SK-N-MC (cell line): Measurements from ENCODE around the gene SENP2.

Source experiments
- DNase-seq: peaks from one replicate; pipeline ENCODE4 v3.0.0-alpha.2; 2011; ENCODE audit warnings: low read depth, low spot score
- H3K27ac ChIP-seq: fragments of 200-600 bp; sonication (generic); 2 replicates; pipeline ENCODE4 v1.5.1; 2016; ENCODE audit warnings: mixed run types
- H3K36me3 ChIP-seq: fragments of 200-600 bp; sonication (generic); 2 replicates; pipeline ENCODE4 v1.6.1; 2017; ENCODE audit warnings: antibody characterized with exemption, low read length, mixed read lengths; ENCODE audit not compliant: insufficient read depth
- H3K4me3 ChIP-seq: fragments of 200-600 bp; sonication (generic); 2 replicates; pipeline ENCODE4 v1.5.1; 2016
- H3K9ac ChIP-seq: fragments of 200-600 bp; sonication (generic); 2 replicates; pipeline ENCODE4 v1.8.0; 2017; ENCODE audit warnings: mixed run types, mixed read lengths; ENCODE audit not compliant: insufficient read length
- H3K9me3 ChIP-seq: fragments of 200-600 bp; sonication (generic); 2 replicates; pipeline ENCODE4 v1.6.1; 2017; ENCODE audit warnings: low read depth, mild to moderate bottlenecking, antibody characterized with exemption, low read length, moderate library complexity, mixed read lengths
- EZH2 ChIP-seq: fragments of 200-600 bp; sonication (generic); IDR thresholded peaks from one replicate; pipeline ENCODE4 v1.6.1; 2017; ENCODE audit warnings: antibody characterized with exemption
- FOXP2 ChIP-seq: optimal IDR thresholded peaks from 2 replicates; pipeline ENCODE3; 2011; ENCODE audit warnings: mild to moderate bottlenecking, moderate library complexity; ENCODE audit not compliant: insufficient read depth; ENCODE audit errors: extremely low read length, control extremely low read depth
- POLR2AphosphoS5 ChIP-seq: IDR thresholded peaks from 2 replicates; pipeline ENCODE4 v1.6.1; 2012; ENCODE audit warnings: mild to moderate bottlenecking, low read depth, low read length, borderline replicate concordance

Gene SENP2

DNA sequence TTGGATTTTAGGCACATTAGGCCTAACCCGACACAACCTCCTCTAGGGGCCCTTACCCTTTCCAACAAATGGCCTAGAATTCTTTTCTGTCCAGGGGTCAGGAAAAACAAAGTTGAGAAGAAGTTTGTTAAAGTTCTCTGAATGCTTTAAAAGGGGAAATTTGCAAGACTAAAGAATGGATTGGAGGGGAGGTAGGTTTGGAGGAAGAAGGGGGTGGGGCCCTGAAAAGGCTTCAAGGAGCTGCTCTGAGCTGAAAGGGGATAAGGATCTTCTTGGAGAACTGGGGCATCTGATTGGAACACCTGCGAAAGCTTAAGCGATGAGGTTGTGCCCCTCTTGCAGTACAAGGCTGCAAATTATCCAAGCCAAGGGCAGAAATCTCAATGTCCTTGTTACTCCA lies 3.9 kb upstream of the SENP2 start:
- no peak for DNase-seq
- Histone ChIP-seq H3K27ac (no peak overlapping the region), H3K36me3 (no peaks in the 10 kb centered on the region), H3K9ac (no peak overlapping the region), H3K4me3 (no peak overlapping the region), H3K9me3 (no peaks in the 10 kb centered on the region)
- TF ChIP-seq POLR2AphosphoS5 (no peak), FOXP2 (no peak), EZH2 (no peak)

DNA sequence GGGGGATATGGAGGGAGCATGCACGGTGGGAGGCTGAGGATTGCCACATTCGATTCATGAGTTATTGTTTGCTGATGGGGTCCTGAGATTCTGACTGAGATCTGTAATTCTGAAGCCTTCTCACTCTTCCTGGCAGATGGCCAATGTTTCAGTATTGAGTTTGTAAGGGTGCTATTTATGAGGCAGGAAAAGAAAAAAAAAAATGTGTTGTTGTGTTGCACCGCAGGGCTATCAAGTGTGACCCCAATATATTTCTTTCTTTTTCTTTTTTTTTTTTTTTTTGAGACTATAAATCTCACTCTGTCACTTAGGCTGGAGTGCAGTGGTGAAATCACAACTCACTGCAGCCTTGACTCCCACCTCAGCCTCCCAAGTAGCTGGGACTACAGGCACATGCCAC lies 3.2 kb upstream of the SENP2 start:
- Histone ChIP-seq H3K27ac (no peak overlapping the region), H3K4me3 (no peak overlapping the region), H3K36me3 (no peaks in the 10 kb centered on the region), H3K9me3 (no peaks in the 10 kb centered on the region), H3K9ac (no peak overlapping the region)
- no peak for TF ChIP-seq POLR2AphosphoS5
- no peak for TF ChIP-seq FOXP2
- TF ChIP-seq EZH2, result no peak
- no peak for DNase-seq

DNA sequence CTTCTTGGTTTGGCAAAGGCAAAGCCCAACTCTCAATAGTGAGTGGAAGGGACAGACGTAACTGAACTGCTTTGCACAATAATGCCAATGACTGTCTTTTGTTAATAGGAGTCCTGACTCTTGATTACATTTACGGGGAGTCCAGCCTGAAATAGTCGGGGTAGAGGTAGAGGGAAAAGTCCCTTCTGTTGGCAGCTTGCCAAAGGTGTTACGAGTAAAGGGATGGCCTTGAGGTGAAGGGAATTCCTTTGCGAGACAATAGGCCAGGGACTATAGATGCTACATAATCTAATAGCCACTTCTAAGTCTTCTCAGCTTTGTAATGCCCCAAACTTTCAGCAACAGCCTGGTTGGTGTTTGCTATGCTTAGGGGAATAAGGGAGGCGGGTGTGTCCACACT lies 2.2 kb upstream of the SENP2 start:
- H3K36me3 ChIP-seq, result no peaks in the 10 kb centered on the region
- H3K4me3 ChIP-seq, result no peak overlapping the region
- H3K9ac ChIP-seq, result no peak overlapping the region
- no peaks in the 10 kb centered on the region for H3K9me3 ChIP-seq
- DNase-seq, result no peak
- TF ChIP-seq EZH2, result no peak
- no peak for TF ChIP-seq POLR2AphosphoS5
- no peak for TF ChIP-seq FOXP2
- no peak overlapping the region for H3K27ac ChIP-seq

DNA sequence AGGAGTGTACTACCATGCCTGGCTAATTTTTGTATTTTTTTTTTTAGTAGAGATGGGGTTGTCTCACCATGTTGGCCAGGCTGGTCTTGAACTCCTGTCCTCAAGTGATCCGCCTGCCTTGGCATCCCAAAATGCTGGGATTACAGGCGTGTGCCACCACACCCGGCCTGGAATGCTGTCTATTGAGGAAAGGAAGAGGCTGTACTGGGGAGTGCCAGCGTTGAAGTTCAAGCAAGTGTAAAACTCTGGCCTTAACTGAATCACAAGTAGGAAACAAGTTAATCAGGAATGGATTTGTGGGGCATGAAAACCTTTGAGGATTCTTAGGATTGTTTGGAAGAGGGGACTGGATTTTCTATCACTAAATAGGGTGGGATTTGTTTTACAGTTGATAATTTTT lies 1.4 kb upstream of the SENP2 start:
- H3K4me3 ChIP-seq, result no peak overlapping the region
- no peak overlapping the region for H3K27ac ChIP-seq
- TF ChIP-seq FOXP2 (no peak), POLR2AphosphoS5 (no peak), EZH2 (no peak)
- no peaks in the 10 kb centered on the region for H3K36me3 ChIP-seq
- no peak for DNase-seq
- H3K9ac ChIP-seq, result no peak overlapping the region
- H3K9me3 ChIP-seq, result no peaks in the 10 kb centered on the region

GRCh38 chr3:185585518-185585858 lies 607 bp upstream of the SENP2 start:
- H3K27ac ChIP-seq, result peak overlapping the region; percentile 43
- peak overlapping the region; percentile 96 for H3K4me3 ChIP-seq
- H3K9me3 ChIP-seq, result no peaks in the 10 kb centered on the region
- no peak for TF ChIP-seq EZH2
- no peak for TF ChIP-seq FOXP2
- TF ChIP-seq POLR2AphosphoS5, result no peak
- no peak for DNase-seq
- no peaks in the 10 kb centered on the region for H3K36me3 ChIP-seq
- peak overlapping the region; percentile 74 for H3K9ac ChIP-seq

- Histone ChIP-seq H3K9me3 (no peaks in the 10 kb centered on the region), H3K36me3 (0 out of 2 replicates have a peak, but pooled peaks cover 1% of the 10 kb centered on the region), H3K4me3 (peak overlapping the region; percentile 96), H3K9ac (peak overlapping the region; percentile 93), H3K27ac (0 out of 2 replicates have a peak overlapping the region, but pooled peaks have one; percentile 62)
- TF ChIP-seq POLR2AphosphoS5, result no peak
- TF ChIP-seq FOXP2, result no peak
- TF ChIP-seq EZH2, result no peak
- no peak for DNase-seq
These were observed 568 bp downstream of the SENP2 start for GRCh38 chr3:185586686-185587039.

GRCh38 chr3:185594073-185594472 lies 8.0 kb downstream of the SENP2 start:
- DNase-seq, result no peak
- Histone ChIP-seq H3K9ac (no peak overlapping the region), H3K27ac (peak overlapping the region; percentile 52), H3K4me3 (no peak overlapping the region), H3K36me3 (peaks cover 15% of the 10 kb centered on the region), H3K9me3 (no peaks in the 10 kb centered on the region)
- no peak for TF ChIP-seq EZH2
- no peak for TF ChIP-seq FOXP2
- no peak for TF ChIP-seq POLR2AphosphoS5

DNA sequence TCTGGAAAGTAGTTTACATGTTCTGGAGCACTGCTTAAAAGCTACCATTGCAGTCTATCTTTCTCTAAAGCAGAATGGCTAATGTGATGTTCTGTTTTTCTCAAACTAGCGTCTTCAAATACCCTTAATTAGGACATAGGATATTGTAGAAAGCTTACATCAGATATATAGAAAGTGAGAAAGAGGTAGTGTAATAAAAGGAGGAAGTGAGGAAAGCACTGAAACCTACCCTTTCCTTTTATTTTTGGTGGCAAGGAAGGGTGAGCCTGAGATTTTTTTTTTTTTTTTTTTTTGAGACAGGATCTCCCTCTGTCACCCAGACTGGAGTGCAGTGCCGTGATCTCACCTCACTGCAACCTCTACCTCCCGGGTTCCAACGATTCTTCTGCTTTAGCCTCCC lies 9.4 kb downstream of the SENP2 start:
- DNase-seq, result no peak
- H3K36me3 ChIP-seq, result peaks cover 17% of the 10 kb centered on the region
- H3K4me3 ChIP-seq, result no peak overlapping the region
- no peaks in the 10 kb centered on the region for H3K9me3 ChIP-seq
- no peak overlapping the region for H3K9ac ChIP-seq
- H3K27ac ChIP-seq, result no peak overlapping the region
- TF ChIP-seq POLR2AphosphoS5, result no peak
- TF ChIP-seq FOXP2, result no peak
- no peak for TF ChIP-seq EZH2

- TF ChIP-seq EZH2 (no peak), POLR2AphosphoS5 (no peak), FOXP2 (no peak)
- H3K9me3 ChIP-seq, result no peaks in the 10 kb centered on the region
- DNase-seq, result no peak
- H3K4me3 ChIP-seq, result no peak overlapping the region
- peaks cover 65% of the 10 kb centered on the region for H3K36me3 ChIP-seq
- H3K27ac ChIP-seq, result no peak overlapping the region
- H3K9ac ChIP-seq, result no peak overlapping the region
These were observed 19.5 kb downstream of the SENP2 start for GRCh38 chr3:185605566-185605965.
